ENCODE measurements around the gene ARL5C.

- TF ChIP-seq POLR2AphosphoS5 (IDR thresholded peaks at IDR 0.05) (no peak), CTCF (IDR thresholded peaks at IDR 0.05) (no peak)
Observed at GRCh38 chr17:39170558-39170957, 4.6 kb upstream of the ARL5C start.
